SK-N-SH treated with all-trans-retinoic acid at 6 μM for 48 hours (cell line): ENCODE measurements around the gene HIVEP3.

Experiments
- ATAC-seq: fragments of 200-7000 bp; cut with Tn5 transposase; 3 replicates; pipeline ENCODE4 v1.9.1; 2020; ENCODE audit warnings: mild to moderate bottlenecking, moderate library complexity
- ARNTL ChIP-seq: fragments of 450-650 bp; formaldehyde crosslinking; IDR thresholded peaks from 2 replicates; pipeline ENCODE4 v1.5.0; 2020; ENCODE audit warnings: low read depth, mild to moderate bottlenecking, moderate library complexity, borderline replicate concordance
- BACH2 ChIP-seq: fragments of 250-450 bp; sonication (Bioruptor Pico); IDR thresholded peaks from 2 replicates; pipeline ENCODE4 v1.9.0; 2021; ENCODE audit warnings: mild to moderate bottlenecking, borderline replicate concordance
- CREB5 ChIP-seq: fragments of 250-450 bp; sonication (Bioruptor Pico); IDR thresholded peaks from 2 replicates; pipeline ENCODE4 v1.5.1; 2020; ENCODE audit warnings: low read depth, mild to moderate bottlenecking, moderate library complexity
- CSRNP3 ChIP-seq: fragments of 250-450 bp; sonication (Bioruptor Pico); IDR thresholded peaks from 2 replicates; pipeline ENCODE4 v1.5.1; 2021; ENCODE audit warnings: mild to moderate bottlenecking, moderate library complexity
- ESRRG ChIP-seq: fragments of 250-450 bp; sonication (Bioruptor Pico); IDR thresholded peaks from 2 replicates; pipeline ENCODE4 v1.6.1; 2021; ENCODE audit warnings: mild to moderate bottlenecking
- GLIS3 ChIP-seq: fragments of 250-450 bp; sonication (Bioruptor Pico); IDR thresholded peaks from 2 replicates; pipeline ENCODE4 v1.5.0; 2020; ENCODE audit warnings: mild to moderate bottlenecking, moderate library complexity
- ISL1 ChIP-seq: fragments of 250-450 bp; sonication (Bioruptor Pico); IDR thresholded peaks from 2 replicates; pipeline ENCODE4 v2.1.2; 2022; ENCODE audit warnings: mild to moderate bottlenecking, moderate library complexity
- OSR1 ChIP-seq: fragments of 250-450 bp; sonication (Bioruptor Pico); IDR thresholded peaks from 2 replicates; pipeline ENCODE4 v1.8.0; 2022; ENCODE audit warnings: moderate library complexity, mild to moderate bottlenecking, inconsistent platforms
- PPARA ChIP-seq: fragments of 250-450 bp; sonication (Bioruptor Pico); IDR thresholded peaks from 2 replicates; pipeline ENCODE4 v1.5.0; 2020; ENCODE audit warnings: mild to moderate bottlenecking, borderline replicate concordance
- RARB ChIP-seq: fragments of 250-450 bp; sonication (Bioruptor Pico); IDR thresholded peaks from 2 replicates; pipeline ENCODE4 v1.8.0; 2021; ENCODE audit warnings: mild to moderate bottlenecking, moderate library complexity
- SNAI2 ChIP-seq: fragments of 250-450 bp; sonication (Bioruptor Pico); IDR thresholded peaks from 2 replicates; pipeline ENCODE4 v1.5.0; 2020; ENCODE audit warnings: mild to moderate bottlenecking, moderate library complexity
- TCF4 ChIP-seq: fragments of 250-450 bp; sonication (Bioruptor Pico); IDR thresholded peaks from 2 replicates; pipeline ENCODE4 v1.8.0; 2021; ENCODE audit warnings: mild to moderate bottlenecking, moderate library complexity, borderline replicate concordance
- TOX ChIP-seq: fragments of 250-450 bp; sonication (Bioruptor Pico); IDR thresholded peaks from 2 replicates; pipeline ENCODE4 v1.8.0; 2021; ENCODE audit warnings: mild to moderate bottlenecking, moderate library complexity, borderline replicate concordance
- TSHZ2 ChIP-seq: fragments of 250-450 bp; sonication (Bioruptor Pico); IDR thresholded peaks from 2 replicates; pipeline ENCODE4 v1.5.0; 2020; ENCODE audit warnings: mild to moderate bottlenecking, moderate library complexity
- ZFP3 ChIP-seq: fragments of 250-450 bp; sonication (Bioruptor Pico); IDR thresholded peaks from 2 replicates; pipeline ENCODE4 v1.5.0; 2020; ENCODE audit warnings: mild to moderate bottlenecking, moderate library complexity
- ZFP30 ChIP-seq: fragments of 450-650 bp; formaldehyde crosslinking; IDR thresholded peaks from 2 replicates; pipeline ENCODE4 v1.5.0; 2022; ENCODE audit warnings: mild to moderate bottlenecking, moderate library complexity
- ZNF565 ChIP-seq: fragments of 450-650 bp; formaldehyde crosslinking; conservative IDR thresholded peaks from 2 replicates; pipeline ENCODE4 v1.5.0; 2020; ENCODE audit warnings: low read depth, mild to moderate bottlenecking, moderate library complexity
- ZNF70 ChIP-seq: fragments of 450-650 bp; formaldehyde crosslinking; IDR thresholded peaks from 2 replicates; pipeline ENCODE4 v1.5.0; 2020; ENCODE audit warnings: mild to moderate bottlenecking, moderate library complexity
- ZNF8 ChIP-seq: fragments of 450-650 bp; formaldehyde crosslinking; IDR thresholded peaks from 2 replicates; pipeline ENCODE4 v1.5.0; 2020; ENCODE audit warnings: mild to moderate bottlenecking, moderate library complexity

The HIVEP3 gene

GRCh38 chr1:41739061-41739955, 179.4 kb downstream of the HIVEP3 start:
- no peak for ATAC-seq
- TF ChIP-seq PPARA (CRISPR knock-in tag) (no peak), GLIS3 (CRISPR knock-in tag) (no peak), ZNF70 (CRISPR knock-in tag) (no peak), BACH2 (CRISPR knock-in tag) (no peak), TOX (CRISPR knock-in tag) (no peak), CREB5 (CRISPR knock-in tag) (no peak), TSHZ2 (CRISPR knock-in tag) (no peak), SNAI2 (CRISPR knock-in tag) (no peak), RARB (CRISPR knock-in tag) (no peak), ZFP3 (CRISPR knock-in tag) (no peak), CSRNP3 (CRISPR knock-in tag) (no peak), ARNTL (no peak), ESRRG (CRISPR knock-in tag) (no peak), ZNF565 (CRISPR knock-in tag) (no peak), TCF4 (CRISPR knock-in tag) (no peak), ZNF8 (CRISPR knock-in tag) (no peak), ISL1 (CRISPR knock-in tag) (no peak)

GRCh38 chr1:41738475-41738874, 180.2 kb downstream of the HIVEP3 start:
- TF ChIP-seq RARB (CRISPR knock-in tag) (no peak), CSRNP3 (CRISPR knock-in tag) (no peak), CREB5 (CRISPR knock-in tag) (no peak), GLIS3 (CRISPR knock-in tag) (no peak), ZFP3 (CRISPR knock-in tag) (no peak), ZFP30 (CRISPR knock-in tag) (no peak), ESRRG (CRISPR knock-in tag) (no peak), OSR1 (no peak), TSHZ2 (CRISPR knock-in tag) (no peak), ISL1 (CRISPR knock-in tag) (no peak)
- ATAC-seq = no peak
